Measurements from ENCODE around the gene MAFG.

DNA sequence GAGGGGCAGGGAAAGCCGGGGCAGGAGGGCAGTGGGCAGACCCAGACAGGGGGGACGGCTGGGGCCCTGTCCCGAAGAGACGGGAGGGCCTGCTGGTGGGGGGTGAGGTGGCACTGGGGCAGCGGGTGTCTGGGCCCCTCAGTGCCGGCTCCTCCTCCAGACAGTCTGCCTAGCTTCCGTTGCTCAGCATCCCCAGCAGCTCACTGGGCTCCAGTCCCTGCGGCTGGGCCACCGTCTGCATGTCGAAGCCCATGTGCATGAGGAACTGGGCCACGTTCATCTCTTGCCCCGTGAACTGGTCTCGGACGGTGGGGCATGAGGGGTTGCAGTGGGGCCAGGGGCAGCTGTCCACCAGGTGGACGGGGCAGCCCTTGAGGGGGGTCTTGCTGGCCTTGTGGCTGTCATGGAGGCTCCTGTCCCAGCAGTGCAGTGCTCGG lies 25.3 kb upstream of the MAFG start:
- TF ChIP-seq, protein P1, sequence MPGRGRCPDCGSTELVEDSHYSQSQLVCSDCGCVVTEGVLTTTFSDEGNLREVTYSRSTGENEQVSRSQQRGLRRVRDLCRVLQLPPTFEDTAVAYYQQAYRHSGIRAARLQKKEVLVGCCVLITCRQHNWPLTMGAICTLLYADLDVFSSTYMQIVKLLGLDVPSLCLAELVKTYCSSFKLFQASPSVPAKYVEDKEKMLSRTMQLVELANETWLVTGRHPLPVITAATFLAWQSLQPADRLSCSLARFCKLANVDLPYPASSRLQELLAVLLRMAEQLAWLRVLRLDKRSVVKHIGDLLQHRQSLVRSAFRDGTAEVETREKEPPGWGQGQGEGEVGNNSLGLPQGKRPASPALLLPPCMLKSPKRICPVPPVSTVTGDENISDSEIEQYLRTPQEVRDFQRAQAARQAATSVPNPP (CRISPR knock-in tag; IDR thresholded peaks at IDR 0.05), result no peak
- TF ChIP-seq RAD51 (IDR thresholded peaks at IDR 0.05; ENCODE audit: borderline replicate concordance) (no peak), NONO (IDR thresholded peaks at IDR 0.05) (no peak), NONO (CRISPR knock-in tag; conservative IDR thresholded peaks at IDR 0.05) (no peak), RFX5 (IDR thresholded peaks at IDR 0.05; ENCODE audit: low read depth, low read length) (no peak), ZNF121 (CRISPR knock-in tag; IDR thresholded peaks at IDR 0.05) (no peak)

Measured in HepG2 (cell line).